ENCODE results near the gene MANF.

The MANF gene

GRCh38 chr3:51397392-51397791 is 12.3 kb downstream of the MANF start:
- Histone ChIP-seq H2AFZ (ENCODE audit: low read depth, low read length) (no peak overlapping the region), H3K36me3 (ENCODE audit: insufficient read depth, low read length) (peaks cover 64% of the 10 kb centered on the region), H3K4me1 (ENCODE audit: insufficient read depth, low read length) (peaks cover 30% of the 10 kb centered on the region), H3K4me3 (ENCODE audit: low read length) (no peak overlapping the region), H3K27me3 (ENCODE audit: insufficient read depth, low read length) (no peaks in the 10 kb centered on the region), H3K9me3 (ENCODE audit: low read length) (peaks cover 17% of the 10 kb centered on the region)

- Histone ChIP-seq H3K4me1 (ENCODE audit: insufficient read depth, low read length) (peaks cover 18% of the 10 kb centered on the region), H3K9me3 (ENCODE audit: low read length) (peaks cover 4% of the 10 kb centered on the region), H3K4me3 (ENCODE audit: low read length) (no peak overlapping the region), H3K36me3 (ENCODE audit: insufficient read depth, low read length) (peaks cover 62% of the 10 kb centered on the region), H2AFZ (ENCODE audit: low read depth, low read length) (no peak overlapping the region), H3K27me3 (ENCODE audit: insufficient read depth, low read length) (no peaks in the 10 kb centered on the region)
Observed at GRCh38 chr3:51398595-51399310, 13.7 kb downstream of the MANF start.

- peaks cover 13% of the 10 kb centered on the region for H3K4me1 ChIP-seq (ENCODE audit: insufficient read depth, low read length)
- H3K27me3 ChIP-seq (ENCODE audit: insufficient read depth, low read length) = no peaks in the 10 kb centered on the region
- H3K9me3 ChIP-seq (ENCODE audit: low read length) = no peaks in the 10 kb centered on the region
- peaks cover 52% of the 10 kb centered on the region for H3K36me3 ChIP-seq (ENCODE audit: insufficient read depth, low read length)
- no peak overlapping the region for H3K4me3 ChIP-seq (ENCODE audit: low read length)
- no peak overlapping the region for H2AFZ ChIP-seq (ENCODE audit: low read depth, low read length)
Observed at GRCh38 chr3:51400166-51400565, 15.1 kb downstream of the MANF start.

- Histone ChIP-seq H3K27me3 (ENCODE audit: insufficient read depth, low read length) (no peaks in the 10 kb centered on the region), H2AFZ (ENCODE audit: low read depth, low read length) (no peak overlapping the region), H3K36me3 (ENCODE audit: insufficient read depth, low read length) (peaks cover 41% of the 10 kb centered on the region), H3K4me1 (ENCODE audit: insufficient read depth, low read length) (peaks cover 12% of the 10 kb centered on the region), H3K4me3 (ENCODE audit: low read length) (no peak overlapping the region), H3K9me3 (ENCODE audit: low read length) (no peaks in the 10 kb centered on the region)
Observed at GRCh38 chr3:51401735-51402134, 16.6 kb downstream of the MANF start.

GRCh38 chr3:51403675-51404074 is 18.6 kb downstream of the MANF start:
- no peak overlapping the region for H2AFZ ChIP-seq (ENCODE audit: low read depth, low read length)
- H3K4me3 ChIP-seq (ENCODE audit: low read length) = no peak overlapping the region
- H3K9me3 ChIP-seq (ENCODE audit: low read length) = no peaks in the 10 kb centered on the region
- peaks cover 2% of the 10 kb centered on the region for H3K4me1 ChIP-seq (ENCODE audit: insufficient read depth, low read length)
- H3K36me3 ChIP-seq (ENCODE audit: insufficient read depth, low read length) = peaks cover 39% of the 10 kb centered on the region
- H3K27me3 ChIP-seq (ENCODE audit: insufficient read depth, low read length) = no peaks in the 10 kb centered on the region

GRCh38 chr3:51408021-51408420 is 22.9 kb downstream of the MANF start:
- Histone ChIP-seq H3K4me3 (ENCODE audit: low read length) (no peak overlapping the region), H3K27me3 (ENCODE audit: insufficient read depth, low read length) (no peaks in the 10 kb centered on the region), H3K9me3 (ENCODE audit: low read length) (no peaks in the 10 kb centered on the region), H2AFZ (ENCODE audit: low read depth, low read length) (no peak overlapping the region), H3K36me3 (ENCODE audit: insufficient read depth, low read length) (peaks cover 52% of the 10 kb centered on the region), H3K4me1 (ENCODE audit: insufficient read depth, low read length) (no peaks in the 10 kb centered on the region)

- H3K4me1 ChIP-seq (ENCODE audit: insufficient read depth, low read length) = no peaks in the 10 kb centered on the region
- peaks cover 52% of the 10 kb centered on the region for H3K36me3 ChIP-seq (ENCODE audit: insufficient read depth, low read length)
- no peaks in the 10 kb centered on the region for H3K9me3 ChIP-seq (ENCODE audit: low read length)
- H2AFZ ChIP-seq (ENCODE audit: low read depth, low read length) = no peak overlapping the region
- no peaks in the 10 kb centered on the region for H3K27me3 ChIP-seq (ENCODE audit: insufficient read depth, low read length)
- no peak overlapping the region for H3K4me3 ChIP-seq (ENCODE audit: low read length)
Observed at GRCh38 chr3:51408813-51409212, 23.7 kb downstream of the MANF start.

- H2AFZ ChIP-seq (ENCODE audit: low read depth, low read length) = no peak overlapping the region
- no peaks in the 10 kb centered on the region for H3K27me3 ChIP-seq (ENCODE audit: insufficient read depth, low read length)
- H3K4me3 ChIP-seq (ENCODE audit: low read length) = no peak overlapping the region
- H3K9me3 ChIP-seq (ENCODE audit: low read length) = no peaks in the 10 kb centered on the region
- H3K36me3 ChIP-seq (ENCODE audit: insufficient read depth, low read length) = peaks cover 56% of the 10 kb centered on the region
- no peaks in the 10 kb centered on the region for H3K4me1 ChIP-seq (ENCODE audit: insufficient read depth, low read length)
Observed at GRCh38 chr3:51422211-51422610, 37.1 kb downstream of the MANF start.

- H2AFZ ChIP-seq (ENCODE audit: low read depth, low read length) = no peak overlapping the region
- no peaks in the 10 kb centered on the region for H3K27me3 ChIP-seq (ENCODE audit: insufficient read depth, low read length)
- no peaks in the 10 kb centered on the region for H3K4me1 ChIP-seq (ENCODE audit: insufficient read depth, low read length)
- H3K9me3 ChIP-seq (ENCODE audit: low read length) = no peaks in the 10 kb centered on the region
- no peak overlapping the region for H3K4me3 ChIP-seq (ENCODE audit: low read length)
- peaks cover 53% of the 10 kb centered on the region for H3K36me3 ChIP-seq (ENCODE audit: insufficient read depth, low read length)
Observed at GRCh38 chr3:51426921-51427320, 41.8 kb downstream of the MANF start.

GRCh38 chr3:51429138-51429537 is 44.0 kb downstream of the MANF start:
- Histone ChIP-seq H3K4me3 (ENCODE audit: low read length) (no peak overlapping the region), H3K27me3 (ENCODE audit: insufficient read depth, low read length) (no peaks in the 10 kb centered on the region), H3K9me3 (ENCODE audit: low read length) (no peaks in the 10 kb centered on the region), H3K4me1 (ENCODE audit: insufficient read depth, low read length) (no peaks in the 10 kb centered on the region), H2AFZ (ENCODE audit: low read depth, low read length) (no peak overlapping the region), H3K36me3 (ENCODE audit: insufficient read depth, low read length) (peaks cover 52% of the 10 kb centered on the region)

GRCh38 chr3:51434110-51434509 is 49.0 kb downstream of the MANF start:
- peaks cover 50% of the 10 kb centered on the region for H3K36me3 ChIP-seq (ENCODE audit: insufficient read depth, low read length)
- no peak overlapping the region for H3K4me3 ChIP-seq (ENCODE audit: low read length)
- H2AFZ ChIP-seq (ENCODE audit: low read depth, low read length) = no peak overlapping the region
- no peaks in the 10 kb centered on the region for H3K27me3 ChIP-seq (ENCODE audit: insufficient read depth, low read length)
- no peaks in the 10 kb centered on the region for H3K4me1 ChIP-seq (ENCODE audit: insufficient read depth, low read length)
- no peaks in the 10 kb centered on the region for H3K9me3 ChIP-seq (ENCODE audit: low read length)

- Histone ChIP-seq H2AFZ (ENCODE audit: low read depth, low read length) (no peak overlapping the region), H3K9me3 (ENCODE audit: low read length) (no peaks in the 10 kb centered on the region), H3K36me3 (ENCODE audit: insufficient read depth, low read length) (peaks cover 50% of the 10 kb centered on the region), H3K4me3 (ENCODE audit: low read length) (no peak overlapping the region), H3K27me3 (ENCODE audit: insufficient read depth, low read length) (no peaks in the 10 kb centered on the region), H3K4me1 (ENCODE audit: insufficient read depth, low read length) (no peaks in the 10 kb centered on the region)
Observed at GRCh38 chr3:51434746-51435327, 49.7 kb downstream of the MANF start.

GRCh38 chr3:51436998-51437639 is 52.0 kb downstream of the MANF start:
- no peaks in the 10 kb centered on the region for H3K9me3 ChIP-seq (ENCODE audit: low read length)
- no peak overlapping the region for H2AFZ ChIP-seq (ENCODE audit: low read depth, low read length)
- H3K36me3 ChIP-seq (ENCODE audit: insufficient read depth, low read length) = peaks cover 54% of the 10 kb centered on the region
- H3K4me3 ChIP-seq (ENCODE audit: low read length) = no peak overlapping the region
- no peaks in the 10 kb centered on the region for H3K4me1 ChIP-seq (ENCODE audit: insufficient read depth, low read length)
- no peaks in the 10 kb centered on the region for H3K27me3 ChIP-seq (ENCODE audit: insufficient read depth, low read length)
